Neural cell (in vitro differentiated cells): ENCODE data around the gene ROR1. TPM values are rescaled to one million over a fixed set of nuclear protein-coding genes. Genes with fewer than 3 reads are reported as not detected.

Source experiments
- H2AFZ ChIP-seq: fragments of 200-600, 300-800 bp; sonication (generic), shearing (Covaris generic); 2 replicates; pipeline ENCODE4 v1.6.0; 2014; ENCODE audit warnings: low read depth, mild to moderate bottlenecking, antibody characterized with exemption, low read length, moderate library complexity
- H3F3A ChIP-seq: fragments of 200-600 bp; shearing (Covaris generic); 2 replicates; pipeline ENCODE4 v1.6.1; 2016; ENCODE audit warnings: mild to moderate bottlenecking, moderate library complexity, mixed read lengths, antibody characterized with exemption, low read length; ENCODE audit not compliant: insufficient read depth, poor library complexity, severe bottlenecking
- H3K27ac ChIP-seq: fragments of 200-600, 300-800 bp; sonication (generic), shearing (Covaris generic); 2 replicates; pipeline ENCODE4 v1.5.1; 2014; ENCODE audit warnings: mild to moderate bottlenecking, low read length, moderate library complexity
- H3K27me3 ChIP-seq: fragments of 300-800, 200-600 bp; sonication (generic), shearing (Covaris generic); 2 replicates; pipeline ENCODE4 v1.6.0; 2014; ENCODE audit warnings: mild to moderate bottlenecking, low read depth, low read length, moderate library complexity; ENCODE audit not compliant: insufficient read depth
- H3K36me3 ChIP-seq: fragments of 300-800, 200-600 bp; sonication (generic), shearing (Covaris generic); 2 replicates; pipeline ENCODE4 v1.5.1; 2014; ENCODE audit warnings: mild to moderate bottlenecking, antibody characterized with exemption, low read length, moderate library complexity; ENCODE audit not compliant: insufficient read depth
- H3K4me2 ChIP-seq: fragments of 300-800, 200-600 bp; sonication (generic), shearing (Covaris generic); 2 replicates; pipeline ENCODE4 v1.6.0; 2014; ENCODE audit warnings: mild to moderate bottlenecking, low read length
- H3K4me3 ChIP-seq: fragments of 300-800, 200-600 bp; sonication (generic), shearing (Covaris generic); 2 replicates; pipeline ENCODE4 v1.5.1; 2014; ENCODE audit warnings: mild to moderate bottlenecking, low read length, moderate library complexity
- H3K79me2 ChIP-seq: fragments of 200-600 bp; shearing (Covaris generic); replicated peaks from 2 replicates; pipeline ENCODE4 v1.6.0; 2014; ENCODE audit warnings: mild to moderate bottlenecking, low read length, moderate library complexity; ENCODE audit not compliant: insufficient read depth
- H3K9ac ChIP-seq: fragments of 300-800, 200-600 bp; sonication (generic), shearing (Covaris generic); 2 replicates; pipeline ENCODE4 v1.6.1; 2016; ENCODE audit warnings: mild to moderate bottlenecking, low read length, mixed read lengths
- H3K9me2 ChIP-seq: fragments of 200-600 bp; shearing (Covaris generic); 2 replicates; pipeline ENCODE4 v1.6.1; 2016; ENCODE audit warnings: mild to moderate bottlenecking, low read length, mixed read lengths; ENCODE audit not compliant: insufficient read depth
- H3K9me3 ChIP-seq: fragments of 200-600, 300-800 bp; sonication (generic), shearing (Covaris generic); 2 replicates; pipeline ENCODE4 v1.6.1; 2016; ENCODE audit warnings: mild to moderate bottlenecking, mixed run types, low read length, moderate library complexity, mixed read lengths
- H4K20me1 ChIP-seq: fragments of 200-600 bp; shearing (Covaris generic); 2 replicates; pipeline ENCODE4 v1.6.1; 2016; ENCODE audit warnings: mild to moderate bottlenecking, mixed run types; ENCODE audit not compliant: insufficient read depth
- EP300 ChIP-seq: fragments of 450-650 bp; conservative IDR thresholded peaks from 2 replicates; pipeline ENCODE4 v1.6.1; 2014; ENCODE audit warnings: antibody characterized with exemption, mild to moderate bottlenecking, moderate library complexity; ENCODE audit not compliant: poor library complexity, severe bottlenecking
- EZH2 ChIP-seq: fragments of 200-600, 300-800 bp; shearing (Covaris generic), sonication (generic); IDR thresholded peaks from 2 replicates; pipeline ENCODE4 v1.6.1; 2014; ENCODE audit warnings: antibody characterized with exemption, low read length, borderline replicate concordance, mild to moderate bottlenecking; ENCODE audit not compliant: insufficient read depth, poor library complexity, severe bottlenecking
- MXI1 ChIP-seq: fragments of 450-650 bp; conservative IDR thresholded peaks from 2 replicates; pipeline ENCODE4 v1.6.1; 2014; ENCODE audit warnings: antibody characterized with exemption, mild to moderate bottlenecking; ENCODE audit not compliant: poor library complexity, severe bottlenecking
- POLR2AphosphoS5 ChIP-seq: IDR thresholded peaks from 2 replicates; pipeline ENCODE4 v1.6.1; 2012
- RAD21 ChIP-seq: fragments of 450-650 bp; conservative IDR thresholded peaks from 2 replicates; pipeline ENCODE4 v1.6.1; 2014; ENCODE audit warnings: antibody characterized with exemption, mild to moderate bottlenecking, moderate library complexity
- SMC3 ChIP-seq: fragments of 450-650 bp; conservative IDR thresholded peaks from 2 replicates; pipeline ENCODE4 v1.6.1; 2014; ENCODE audit warnings: antibody characterized with exemption, mild to moderate bottlenecking, moderate library complexity; ENCODE audit not compliant: poor library complexity
- TAF1 ChIP-seq: IDR thresholded peaks from 2 replicates; pipeline ENCODE4 v1.6.1; 2012; ENCODE audit warnings: low read depth
- polyA plus RNA-seq: library from polyadenylated mRNA; depleted of rRNA; stranded (reverse); fragments of >200 nt; gene quantifications from 2 replicates; pipeline ENCODE4 v1.2.3, GENCODE V29; 2014
- TF ChIP-seq, protein P1 (sequence below): IDR thresholded peaks from 2 replicates; pipeline ENCODE4 v1.6.1; 2012; ENCODE audit warnings: borderline replicate concordance
- TF ChIP-seq, protein P2 (sequence below): fragments of 450-650 bp; IDR thresholded peaks from 2 replicates; pipeline ENCODE4 v1.5.1; 2014; ENCODE audit warnings: antibody characterized with exemption, mild to moderate bottlenecking, moderate library complexity; ENCODE audit not compliant: poor library complexity, severe bottlenecking

Gene ROR1
- polyA plus RNA-seq, 1 donor from 2014 or later, result 0.27 TPM

DNA sequence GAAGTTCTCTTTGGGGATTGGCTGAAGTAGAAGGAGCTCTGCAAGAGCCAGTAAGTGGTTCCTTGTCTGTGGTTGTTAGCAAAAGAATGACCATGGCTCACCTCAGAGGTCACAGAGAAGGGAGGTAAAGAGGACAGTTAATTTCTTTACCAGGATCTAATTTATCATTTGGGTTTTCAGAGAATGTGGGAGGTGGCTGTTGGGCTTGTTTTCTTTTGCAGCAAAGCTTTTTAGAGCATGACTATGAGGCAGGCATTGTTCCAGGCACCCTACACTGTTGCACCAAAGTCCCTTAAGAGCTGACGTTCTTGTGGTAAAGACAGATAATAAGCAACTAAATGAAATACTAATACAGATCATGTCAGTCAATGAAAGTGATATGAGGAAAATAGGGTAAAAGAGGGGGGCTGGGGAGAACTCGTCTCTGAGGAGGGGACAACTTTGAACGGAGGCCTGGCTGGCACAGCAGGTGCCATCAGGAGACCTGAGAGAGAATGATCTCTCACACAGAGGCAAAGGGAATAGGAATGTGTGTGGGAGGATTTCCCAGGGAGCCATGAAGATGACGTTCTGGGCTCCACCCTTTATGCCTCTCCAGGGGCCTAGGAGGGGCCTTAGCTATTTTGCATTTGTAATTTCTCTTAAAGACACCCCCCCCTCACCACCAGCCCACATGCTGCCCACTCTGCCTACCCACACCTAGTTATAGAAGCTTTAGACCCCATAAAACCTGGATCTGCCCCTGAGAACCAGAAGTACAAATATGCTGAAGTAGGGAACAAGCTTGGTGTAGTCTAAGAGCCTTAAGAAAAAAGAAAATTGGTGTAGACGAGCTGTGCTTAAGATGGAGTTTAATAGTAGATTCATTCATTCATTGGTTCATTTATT is 177.5 kb downstream of the ROR1 start:
- Histone ChIP-seq H3K27me3 (no peaks in the 10 kb centered on the region), H3K9me2 (no peaks in the 10 kb centered on the region), H3K9me3 (no peaks in the 10 kb centered on the region), H2AFZ (no peak overlapping the region), H3K27ac (no peak overlapping the region), H3K36me3 (no peaks in the 10 kb centered on the region), H3K79me2 (no peaks in the 10 kb centered on the region), H3K4me2 (no peak overlapping the region), H3K9ac (no peak overlapping the region), H3K4me3 (no peak overlapping the region), H4K20me1 (no peaks in the 10 kb centered on the region), H3F3A (no peaks in the 10 kb centered on the region)
- TF ChIP-seq TAF1 (no peak), SMC3 (no peak), MXI1 (no peak), EZH2 (no peak), POLR2AphosphoS5 (no peak)
- TF ChIP-seq, protein P1, sequence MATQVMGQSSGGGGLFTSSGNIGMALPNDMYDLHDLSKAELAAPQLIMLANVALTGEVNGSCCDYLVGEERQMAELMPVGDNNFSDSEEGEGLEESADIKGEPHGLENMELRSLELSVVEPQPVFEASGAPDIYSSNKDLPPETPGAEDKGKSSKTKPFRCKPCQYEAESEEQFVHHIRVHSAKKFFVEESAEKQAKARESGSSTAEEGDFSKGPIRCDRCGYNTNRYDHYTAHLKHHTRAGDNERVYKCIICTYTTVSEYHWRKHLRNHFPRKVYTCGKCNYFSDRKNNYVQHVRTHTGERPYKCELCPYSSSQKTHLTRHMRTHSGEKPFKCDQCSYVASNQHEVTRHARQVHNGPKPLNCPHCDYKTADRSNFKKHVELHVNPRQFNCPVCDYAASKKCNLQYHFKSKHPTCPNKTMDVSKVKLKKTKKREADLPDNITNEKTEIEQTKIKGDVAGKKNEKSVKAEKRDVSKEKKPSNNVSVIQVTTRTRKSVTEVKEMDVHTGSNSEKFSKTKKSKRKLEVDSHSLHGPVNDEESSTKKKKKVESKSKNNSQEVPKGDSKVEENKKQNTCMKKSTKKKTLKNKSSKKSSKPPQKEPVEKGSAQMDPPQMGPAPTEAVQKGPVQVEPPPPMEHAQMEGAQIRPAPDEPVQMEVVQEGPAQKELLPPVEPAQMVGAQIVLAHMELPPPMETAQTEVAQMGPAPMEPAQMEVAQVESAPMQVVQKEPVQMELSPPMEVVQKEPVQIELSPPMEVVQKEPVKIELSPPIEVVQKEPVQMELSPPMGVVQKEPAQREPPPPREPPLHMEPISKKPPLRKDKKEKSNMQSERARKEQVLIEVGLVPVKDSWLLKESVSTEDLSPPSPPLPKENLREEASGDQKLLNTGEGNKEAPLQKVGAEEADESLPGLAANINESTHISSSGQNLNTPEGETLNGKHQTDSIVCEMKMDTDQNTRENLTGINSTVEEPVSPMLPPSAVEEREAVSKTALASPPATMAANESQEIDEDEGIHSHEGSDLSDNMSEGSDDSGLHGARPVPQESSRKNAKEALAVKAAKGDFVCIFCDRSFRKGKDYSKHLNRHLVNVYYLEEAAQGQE, result no peak

DNA sequence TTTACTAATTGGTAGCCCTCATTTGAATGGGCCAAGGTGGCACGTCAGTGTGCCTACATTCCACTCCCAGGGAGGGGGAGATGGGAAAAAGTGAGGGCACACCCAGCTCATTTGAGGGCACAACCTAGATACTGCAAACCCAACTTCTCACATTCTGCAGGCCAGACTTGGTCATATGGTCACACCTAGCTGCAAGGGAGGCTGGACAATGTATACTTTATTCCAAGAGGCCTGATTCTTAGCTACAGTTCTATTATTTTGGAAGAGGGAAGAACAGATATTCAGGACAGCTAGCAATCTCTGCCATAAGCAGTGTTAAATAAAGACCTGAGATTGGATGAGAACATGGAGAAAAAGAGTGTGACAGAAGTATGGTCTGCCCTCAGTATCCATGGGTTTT is 180.4 kb downstream of the ROR1 start:
- no peak for TF ChIP-seq POLR2AphosphoS5
- TF ChIP-seq, protein P2, sequence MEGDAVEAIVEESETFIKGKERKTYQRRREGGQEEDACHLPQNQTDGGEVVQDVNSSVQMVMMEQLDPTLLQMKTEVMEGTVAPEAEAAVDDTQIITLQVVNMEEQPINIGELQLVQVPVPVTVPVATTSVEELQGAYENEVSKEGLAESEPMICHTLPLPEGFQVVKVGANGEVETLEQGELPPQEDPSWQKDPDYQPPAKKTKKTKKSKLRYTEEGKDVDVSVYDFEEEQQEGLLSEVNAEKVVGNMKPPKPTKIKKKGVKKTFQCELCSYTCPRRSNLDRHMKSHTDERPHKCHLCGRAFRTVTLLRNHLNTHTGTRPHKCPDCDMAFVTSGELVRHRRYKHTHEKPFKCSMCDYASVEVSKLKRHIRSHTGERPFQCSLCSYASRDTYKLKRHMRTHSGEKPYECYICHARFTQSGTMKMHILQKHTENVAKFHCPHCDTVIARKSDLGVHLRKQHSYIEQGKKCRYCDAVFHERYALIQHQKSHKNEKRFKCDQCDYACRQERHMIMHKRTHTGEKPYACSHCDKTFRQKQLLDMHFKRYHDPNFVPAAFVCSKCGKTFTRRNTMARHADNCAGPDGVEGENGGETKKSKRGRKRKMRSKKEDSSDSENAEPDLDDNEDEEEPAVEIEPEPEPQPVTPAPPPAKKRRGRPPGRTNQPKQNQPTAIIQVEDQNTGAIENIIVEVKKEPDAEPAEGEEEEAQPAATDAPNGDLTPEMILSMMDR, result no peak
- TF ChIP-seq, protein P1, result no peak
- no peak for TF ChIP-seq EP300
- TF ChIP-seq RAD21, result no peak
- no peak for TF ChIP-seq SMC3
- no peaks in the 10 kb centered on the region for H3K27me3 ChIP-seq
- H3K9me3 ChIP-seq, result no peaks in the 10 kb centered on the region
- no peaks in the 10 kb centered on the region for H3K36me3 ChIP-seq
- no peak overlapping the region for H3K9ac ChIP-seq
- no peaks in the 10 kb centered on the region for H3K79me2 ChIP-seq
- H3K4me2 ChIP-seq, result no peak overlapping the region
- H2AFZ ChIP-seq, result no peak overlapping the region
- H3K27ac ChIP-seq, result no peak overlapping the region
- H3F3A ChIP-seq, result no peaks in the 10 kb centered on the region
- no peak overlapping the region for H3K4me3 ChIP-seq
- H3K9me2 ChIP-seq, result no peaks in the 10 kb centered on the region
- no peaks in the 10 kb centered on the region for H4K20me1 ChIP-seq
